Right lung (tissue), 5 donors: ENCODE results near the gene RFX1. TPM values are rescaled to one million over a fixed set of nuclear protein-coding genes. Genes with fewer than 3 reads are reported as not detected.
A peak's percentile ranks its signal among the peaks of the same experiment; 100 is the strongest.

ENCODE experiments used
- DNase-seq, 2 donors: peaks; one replicate each; pipeline ENCODE4 v3.0.0-alpha.2; 2013
- polyA plus RNA-seq, 5 donors: library from polyadenylated mRNA; unstranded; fragments of 120-200 nt; gene quantifications; one replicate each; pipeline versions ENCODE4 v1.2.1 to v1.2.3, GENCODE V29; 2013; ENCODE audit warnings: inconsistent platforms in 1 of 5, low replicate concordance in 1 of 5; ENCODE audit not compliant: insufficient read length in 5 of 5, insufficient read depth in 1 of 5

The RFX1 gene
- polyA plus RNA-seq, 5 donors = 7.4 to 15.1 (median 10.7) TPM

- no peak for DNase-seq
Measured at GRCh38 chr19:13997631-13997962, 8.5 kb downstream of the RFX1 start.

DNA sequence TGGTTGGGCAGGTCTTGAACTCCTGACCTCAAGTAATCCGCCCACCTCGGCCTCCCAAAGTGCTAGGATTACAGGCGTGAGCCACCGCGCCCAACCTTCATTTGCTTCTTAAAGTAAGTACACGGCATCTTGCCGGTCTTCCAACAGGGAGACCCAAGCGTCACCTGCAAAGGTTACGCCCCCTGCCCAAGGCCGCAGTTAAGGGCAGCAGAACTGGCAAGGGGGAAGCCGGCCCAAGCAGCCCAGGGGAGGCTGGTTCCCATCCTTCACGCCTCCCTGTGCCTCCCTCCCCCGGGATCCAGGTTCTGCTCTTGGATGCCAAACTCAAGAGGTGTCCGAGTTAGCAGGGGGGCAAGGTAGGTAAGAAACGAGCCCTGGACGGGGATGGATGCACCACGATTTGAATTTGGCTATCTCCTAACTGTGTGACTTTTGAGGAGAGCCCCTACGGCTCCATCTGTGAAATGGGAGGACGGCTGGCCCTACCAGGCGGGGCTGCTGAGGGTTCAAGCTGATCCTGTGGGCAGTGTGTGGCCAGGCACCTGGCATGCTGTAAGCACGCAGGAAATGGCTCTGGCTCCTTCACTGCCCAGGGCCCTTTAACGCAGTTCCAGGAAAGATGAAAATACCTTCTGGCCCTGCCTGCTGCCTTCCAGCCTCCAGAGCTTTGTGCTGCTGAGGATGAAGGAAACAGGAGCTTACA is 9.0 kb downstream of the RFX1 start:
- no peak for DNase-seq

DNA sequence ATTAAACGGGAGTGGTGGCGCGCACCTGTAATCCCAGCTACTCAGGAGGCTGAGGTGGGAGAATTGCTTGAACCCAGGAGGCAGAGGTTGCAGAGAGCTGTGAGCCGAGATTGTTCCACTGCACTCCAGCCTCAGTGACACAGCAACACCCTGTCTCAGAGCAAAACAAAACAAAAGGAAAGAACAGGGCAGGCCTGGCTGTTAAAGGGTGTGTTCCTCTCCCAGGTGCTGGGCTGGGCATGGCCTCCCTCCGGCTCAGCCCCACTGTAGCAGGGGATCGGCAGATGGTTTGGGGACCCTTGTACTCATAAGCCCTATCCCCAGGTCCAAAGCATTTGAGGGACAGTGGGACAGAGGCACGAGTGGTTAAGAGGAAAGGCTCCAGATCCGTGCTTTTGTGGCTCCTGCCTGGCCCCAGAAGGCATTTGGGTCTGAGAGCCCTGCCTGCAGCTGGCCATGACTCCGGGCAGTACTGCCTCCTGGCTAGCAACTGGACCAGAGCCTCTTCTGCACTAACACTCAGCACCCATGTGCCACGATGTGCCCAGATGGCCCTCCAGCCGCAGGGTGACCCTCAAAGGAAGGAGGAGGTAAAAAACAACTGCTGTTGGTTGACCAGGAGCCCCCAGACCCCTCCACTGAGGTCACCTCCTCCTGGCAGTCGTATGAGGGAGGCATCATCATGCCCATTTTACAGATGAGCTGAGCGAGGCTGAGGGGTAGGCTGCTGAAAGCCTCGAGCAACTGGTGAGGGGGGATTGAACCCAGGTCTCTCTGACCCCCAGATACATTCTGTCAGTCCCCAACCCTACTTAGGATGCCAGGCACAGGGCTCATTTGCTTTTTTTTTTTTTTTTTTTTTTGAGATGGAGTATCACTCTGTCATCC is 10.0 kb downstream of the RFX1 start:
- no peak for DNase-seq

- DNase-seq = no peak
Measured at GRCh38 chr19:13995017-13995728, 10.9 kb downstream of the RFX1 start.

GRCh38 chr19:13993590-13994300 is 12.4 kb downstream of the RFX1 start:
- DNase-seq = no peak

GRCh38 chr19:13992025-13992424 is 14.1 kb downstream of the RFX1 start:
- DNase-seq = no peak

DNA sequence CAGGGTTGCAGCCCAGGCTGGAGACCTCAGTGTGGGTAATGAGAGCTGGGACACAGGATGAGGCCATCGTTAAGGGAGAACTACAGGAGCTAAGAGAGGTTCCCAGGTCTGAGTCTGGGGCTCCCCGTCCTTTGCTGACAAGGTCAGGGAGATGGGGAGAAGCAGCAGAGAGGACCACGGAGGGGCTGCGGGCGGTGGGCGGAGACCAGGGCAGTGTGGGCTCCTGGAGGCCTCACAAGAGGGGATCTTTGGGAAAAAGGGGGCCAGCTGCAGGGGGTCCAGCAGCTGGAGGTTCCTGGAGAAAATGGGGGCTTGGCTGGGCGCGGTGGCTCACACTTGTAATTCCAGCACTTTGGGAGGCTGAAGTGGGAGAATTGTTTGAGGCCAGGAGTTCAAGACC is 16.0 kb downstream of the RFX1 start:
- no peak for DNase-seq

- no peak for DNase-seq
Measured at GRCh38 chr19:13989487-13989886, 16.6 kb downstream of the RFX1 start.

DNA sequence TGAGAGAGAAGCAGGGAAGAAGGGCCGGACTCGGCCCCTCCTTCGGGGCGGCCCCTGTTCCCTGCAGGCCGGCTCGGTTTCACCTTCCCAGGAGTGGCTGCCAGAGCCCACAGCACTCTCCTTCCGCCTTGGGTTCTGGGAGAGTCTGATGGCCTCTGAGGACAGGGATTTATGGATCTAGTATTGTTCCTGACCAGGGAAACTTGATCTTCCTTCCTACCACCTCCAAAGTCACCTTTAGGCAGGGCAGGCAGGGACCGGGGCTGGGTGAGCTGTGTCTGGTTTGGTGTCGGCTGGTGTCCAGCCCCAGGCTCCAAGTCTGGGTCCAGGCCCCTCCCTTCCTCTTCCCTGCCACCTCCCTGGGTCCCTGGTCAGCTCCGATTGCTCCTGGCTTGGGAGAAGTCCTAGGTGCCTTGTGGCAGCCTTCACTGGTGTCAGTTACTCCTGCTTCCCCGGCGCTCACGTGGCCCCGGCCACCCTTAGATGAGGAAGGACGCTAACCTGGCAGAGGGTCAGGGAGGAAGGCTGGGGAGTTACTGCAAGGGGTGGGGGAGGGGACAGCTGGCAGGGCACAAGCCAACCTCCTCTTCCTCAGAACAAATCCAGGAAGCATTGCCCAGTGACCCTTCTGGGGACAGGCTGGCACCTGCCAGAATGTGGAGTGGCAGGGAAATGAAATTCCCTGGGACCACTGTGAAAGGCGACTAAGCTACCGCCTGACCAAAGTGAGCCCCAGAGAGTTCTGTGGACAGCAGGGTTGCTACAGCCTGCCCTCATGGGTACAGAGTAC is 18.8 kb downstream of the RFX1 start:
- DNase-seq = no peak

DNA sequence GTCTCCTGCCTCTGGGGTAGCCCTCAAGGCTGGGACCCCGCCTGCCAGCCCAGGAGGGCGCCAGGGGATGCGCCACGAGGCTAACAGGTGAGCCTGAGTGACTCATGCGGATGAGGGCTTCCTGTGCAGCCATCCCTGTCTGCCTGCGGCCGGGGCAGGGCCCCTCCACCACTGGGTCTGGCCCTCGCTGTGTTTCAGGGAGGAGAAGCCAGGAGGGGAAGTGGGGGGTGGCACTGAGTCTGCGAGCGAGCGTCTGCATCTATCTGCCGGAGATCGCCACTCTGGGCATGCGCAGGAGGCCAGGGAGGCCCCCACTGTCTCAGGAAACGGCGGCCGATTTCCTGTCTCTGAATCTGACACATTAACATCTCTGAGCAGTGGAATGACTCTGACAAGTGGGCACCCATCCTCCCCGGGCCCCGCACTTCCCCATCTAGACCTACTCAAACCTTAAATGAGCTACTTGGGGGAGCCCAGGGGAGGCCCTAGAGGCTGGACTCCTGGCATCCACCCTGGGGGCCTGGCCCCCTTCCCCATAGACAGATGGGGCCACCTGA is 19.7 kb downstream of the RFX1 start:
- DNase-seq = peak; percentile 64 to 66

- DNase-seq = no peak
Measured at GRCh38 chr19:13985771-13986347, 20.3 kb downstream of the RFX1 start.

DNA sequence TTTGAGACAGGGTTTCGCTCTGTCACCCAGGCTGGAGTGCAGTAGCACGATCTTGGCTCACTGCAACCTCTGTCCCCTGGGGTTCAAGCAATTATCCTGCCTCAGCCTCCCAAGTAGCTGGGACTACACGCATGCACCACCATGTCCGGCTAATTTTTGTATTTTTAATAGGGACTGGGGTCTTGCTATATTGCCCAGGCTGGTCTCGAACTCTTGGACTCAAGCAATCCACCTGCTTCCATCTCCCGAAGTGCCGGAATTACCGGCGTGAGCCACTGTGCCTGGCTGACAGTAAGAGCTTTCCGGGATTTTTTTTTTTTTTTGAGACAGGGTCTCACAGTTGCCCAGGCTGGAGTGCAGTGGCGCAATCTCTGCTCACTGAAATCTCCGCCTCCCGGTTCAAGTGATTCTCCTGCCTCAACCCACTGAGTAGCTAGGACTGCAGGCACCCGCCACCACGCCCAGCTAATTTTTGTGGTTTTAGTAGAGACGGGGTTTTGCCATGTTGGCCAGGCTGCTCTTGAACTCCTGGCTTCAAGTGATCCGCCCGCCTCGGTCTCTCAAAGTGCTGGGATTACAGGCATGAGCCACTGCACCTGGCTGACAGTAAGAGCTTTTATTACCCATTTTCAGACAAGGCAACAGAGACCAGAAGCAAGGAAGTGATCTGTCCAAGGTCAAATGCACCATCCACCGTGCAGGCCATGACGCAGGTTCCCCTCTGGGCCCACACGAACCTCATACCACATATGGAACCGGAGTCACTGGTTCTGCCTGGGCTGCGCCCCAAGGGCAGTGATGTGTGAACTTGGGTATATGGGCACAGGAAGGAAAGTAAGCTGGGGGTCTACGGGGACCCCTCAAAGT is 21.0 kb downstream of the RFX1 start:
- no peak for DNase-seq

DNA sequence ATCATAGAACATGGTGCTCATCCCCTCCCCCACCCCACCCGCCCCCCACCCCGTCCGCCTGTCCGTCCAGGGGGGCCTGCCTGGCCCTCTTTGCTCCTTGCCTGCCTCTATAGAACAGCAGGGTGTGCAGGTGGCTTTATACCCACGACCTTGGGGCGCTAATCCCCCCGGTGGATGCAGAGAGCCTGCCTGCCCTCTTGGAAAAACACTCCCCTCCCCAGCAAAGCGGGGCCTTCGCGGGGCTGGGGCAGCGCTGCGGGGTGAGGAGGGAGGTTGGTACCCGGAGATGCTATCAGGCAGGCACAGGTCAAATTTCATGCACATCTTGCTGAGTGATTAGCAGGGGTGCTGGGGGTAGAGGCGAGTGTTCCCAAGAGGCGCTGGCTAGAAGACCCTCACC is 21.9 kb downstream of the RFX1 start:
- no peak for DNase-seq

DNA sequence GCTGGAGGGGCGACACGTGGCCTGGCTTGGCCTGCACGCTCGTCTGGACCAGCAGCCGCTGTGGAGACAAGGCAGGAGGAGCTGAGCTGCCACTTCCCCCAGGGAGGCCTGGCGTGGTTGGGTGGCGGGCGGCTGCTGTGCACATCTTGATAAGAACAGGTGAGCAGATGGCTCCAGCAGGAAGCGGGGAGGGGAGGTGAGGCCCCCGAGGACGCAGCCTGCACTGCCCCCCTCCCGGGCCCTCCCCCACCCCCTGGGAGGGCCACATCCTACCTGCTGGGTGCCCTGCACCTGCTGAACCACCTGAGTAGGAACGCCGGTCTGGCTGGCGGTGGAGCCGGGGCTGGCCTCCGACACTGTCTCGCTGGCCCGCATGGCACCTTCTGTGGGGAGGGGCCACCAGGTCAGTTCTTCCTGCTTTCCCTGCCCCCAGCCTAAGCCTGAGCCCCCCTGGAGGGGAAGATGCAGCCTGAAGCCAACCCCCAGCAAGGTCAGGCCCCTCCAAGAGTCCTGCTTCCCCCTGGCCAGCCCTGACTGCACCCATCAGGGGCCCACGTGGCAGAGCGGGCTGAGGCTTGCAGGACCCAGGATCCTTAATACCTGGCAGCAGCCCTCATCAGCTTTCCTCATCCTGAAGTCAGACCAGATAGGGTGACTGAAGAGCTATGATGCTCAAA is 22.8 kb downstream of the RFX1 start:
- no peak for DNase-seq

DNA sequence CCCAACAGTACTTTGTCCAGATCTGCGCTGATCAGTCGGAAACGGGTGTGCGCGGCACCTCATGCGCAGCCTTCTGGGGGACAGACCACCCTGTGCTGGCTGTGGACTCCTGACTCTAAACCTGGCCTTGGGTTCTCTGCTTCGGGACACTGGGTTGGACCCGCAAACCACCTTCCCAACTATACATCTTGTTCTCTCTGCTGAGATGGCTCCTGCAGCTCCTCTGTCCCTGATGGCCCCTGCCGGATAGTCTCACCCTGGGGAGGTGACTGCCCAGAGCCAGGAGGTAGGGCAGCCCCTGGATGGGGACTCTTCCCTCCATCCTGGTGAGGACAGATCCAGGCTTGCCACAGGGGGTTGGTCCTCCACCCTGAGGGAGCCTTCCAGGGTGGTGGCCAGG is 23.3 kb downstream of the RFX1 start:
- no peak for DNase-seq

DNA sequence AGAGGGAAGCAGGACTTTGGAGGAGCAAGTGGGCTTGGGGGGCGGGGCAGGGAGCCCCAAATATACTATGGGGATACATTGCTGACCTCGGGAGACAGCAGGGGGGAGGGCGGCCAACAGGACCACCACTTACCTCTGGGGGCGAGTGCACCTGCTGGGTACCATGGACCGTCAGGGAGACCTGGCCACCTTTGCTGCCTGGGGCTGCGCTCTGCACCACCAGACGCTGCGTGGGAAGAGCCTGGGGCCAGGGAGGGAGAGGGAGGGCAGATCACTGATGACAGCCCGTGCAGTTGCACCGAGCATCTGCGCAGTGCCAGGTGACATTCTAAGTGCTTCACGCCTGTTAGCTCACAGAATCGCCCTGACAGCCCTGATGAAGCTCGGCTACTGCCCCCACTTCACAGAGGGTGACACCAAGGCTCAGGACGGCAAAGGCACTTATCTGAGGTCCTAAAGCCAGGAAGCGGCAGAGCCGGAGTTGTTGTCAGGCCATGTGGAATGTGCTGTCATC is 24.1 kb downstream of the RFX1 start:
- no peak for DNase-seq

GRCh38 chr19:13981467-13981866 is 24.7 kb downstream of the RFX1 start:
- no peak for DNase-seq

DNA sequence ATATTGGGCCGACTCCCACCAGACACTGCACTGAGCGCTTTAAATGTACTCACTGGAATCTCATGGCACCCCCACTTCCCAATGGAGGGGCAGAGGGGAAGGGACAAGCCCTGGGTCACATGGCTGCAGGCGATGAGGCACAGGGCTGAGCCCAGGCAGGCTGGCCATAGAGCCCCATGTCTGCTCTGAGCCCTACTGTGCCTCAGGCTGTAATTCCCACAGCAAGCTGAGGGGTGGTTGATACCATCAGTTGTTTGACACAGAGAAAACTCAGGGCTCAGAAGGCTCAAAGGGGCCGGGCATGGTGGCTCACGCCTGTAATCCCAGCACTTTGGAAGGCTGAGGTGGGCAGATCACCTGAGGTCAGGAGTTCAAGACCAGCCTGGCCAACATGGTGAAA is 25.1 kb downstream of the RFX1 start:
- no peak for DNase-seq

GRCh38 chr19:13980340-13980739 is 25.8 kb downstream of the RFX1 start:
- no peak for DNase-seq
